Spleen (tissue), 7 donors: Measurements from ENCODE around the gene WT1.

ENCODE experiments used
- POLR2A ChIP-seq, 3 donors: fragments of 450-650 bp; IDR thresholded peaks; one replicate each; pipeline ENCODE4 v1.5.1; 2017; ENCODE audit warnings: antibody characterized with exemption in 3 of 3, mild to moderate bottlenecking in 1 of 3
- TF ChIP-seq, protein P1 (sequence below), 11 experiments: fragments of 200-600 bp in 7 of 11; fragments of 450-650 bp in 4 of 11; sonication (generic) in 4 of 11; IDR thresholded peaks in 8 of 11; conservative IDR thresholded peaks in 3 of 11; 1 replicate in 7 of 11; 2 replicates in 4 of 11; pipeline versions ENCODE4 v1.4.0 to v1.8.0; 2016 to 2021; ENCODE audit warnings: antibody characterized with exemption in 11 of 11, inconsistent platforms in 4 of 11, mild to moderate bottlenecking in 1 of 11
- donor health status: DM: no; HTN: no; CAD: no; lungs with moderate emphysema.
- donor health status: DM: no; HTN: no; CAD: no.
- donor health status: DM: no; HTN: no; CAD: no.

DNA sequence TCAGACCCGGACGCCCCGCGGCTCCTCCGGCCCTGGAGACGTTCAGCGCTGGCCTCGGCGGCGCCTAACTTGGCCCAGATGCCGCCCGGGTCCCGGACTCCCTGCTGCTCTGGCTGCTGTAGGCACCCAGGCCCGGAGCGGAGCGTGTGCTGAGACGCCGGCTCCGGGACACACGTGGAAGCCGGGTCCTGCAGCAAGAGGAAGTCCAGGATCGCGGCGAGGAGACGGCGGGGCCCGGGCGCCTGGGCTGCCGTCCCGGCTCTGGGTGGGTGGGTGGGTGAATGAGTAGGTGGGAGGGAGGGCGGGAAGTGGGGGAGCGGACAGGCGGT lies 223 bp downstream of the WT1 start:
- TF ChIP-seq, protein P1, sequence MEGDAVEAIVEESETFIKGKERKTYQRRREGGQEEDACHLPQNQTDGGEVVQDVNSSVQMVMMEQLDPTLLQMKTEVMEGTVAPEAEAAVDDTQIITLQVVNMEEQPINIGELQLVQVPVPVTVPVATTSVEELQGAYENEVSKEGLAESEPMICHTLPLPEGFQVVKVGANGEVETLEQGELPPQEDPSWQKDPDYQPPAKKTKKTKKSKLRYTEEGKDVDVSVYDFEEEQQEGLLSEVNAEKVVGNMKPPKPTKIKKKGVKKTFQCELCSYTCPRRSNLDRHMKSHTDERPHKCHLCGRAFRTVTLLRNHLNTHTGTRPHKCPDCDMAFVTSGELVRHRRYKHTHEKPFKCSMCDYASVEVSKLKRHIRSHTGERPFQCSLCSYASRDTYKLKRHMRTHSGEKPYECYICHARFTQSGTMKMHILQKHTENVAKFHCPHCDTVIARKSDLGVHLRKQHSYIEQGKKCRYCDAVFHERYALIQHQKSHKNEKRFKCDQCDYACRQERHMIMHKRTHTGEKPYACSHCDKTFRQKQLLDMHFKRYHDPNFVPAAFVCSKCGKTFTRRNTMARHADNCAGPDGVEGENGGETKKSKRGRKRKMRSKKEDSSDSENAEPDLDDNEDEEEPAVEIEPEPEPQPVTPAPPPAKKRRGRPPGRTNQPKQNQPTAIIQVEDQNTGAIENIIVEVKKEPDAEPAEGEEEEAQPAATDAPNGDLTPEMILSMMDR (IDR thresholded peaks at IDR 0.05 in 8 of 11, conservative IDR thresholded peaks at IDR 0.05 in 3 of 11): no peak
- no peak for TF ChIP-seq POLR2A (IDR thresholded peaks at IDR 0.05)
